ENCODE results near the gene MANF.

GRCh38 chr3:51382947-51383578, 2.0 kb upstream of the MANF start:
- TF ChIP-seq CTCF (IDR thresholded peaks at IDR 0.05 in 8 of 11, conservative IDR thresholded peaks at IDR 0.05 in 3 of 11) = no peak
- TF ChIP-seq POLR2A (IDR thresholded peaks at IDR 0.05) = no peak
- TF ChIP-seq POLR2AphosphoS5 (IDR thresholded peaks at IDR 0.05) = no peak
